PC-3 (cell line): Measurements from ENCODE around the gene DDX42.

Source experiments
- CTCF ChIP-seq: fragments of 300-600 bp; sonication (generic); conservative IDR thresholded peaks from 2 replicates; pipeline ENCODE4 v1.5.1; 2017; ENCODE audit warnings: antibody characterized with exemption, low read depth, mild to moderate bottlenecking, low read length
- EZH2phosphoT487 ChIP-seq: fragments of 300-600 bp; sonication (generic); IDR thresholded peaks from 2 replicates; pipeline ENCODE4 v1.6.1; 2018; ENCODE audit warnings: mild to moderate bottlenecking, antibody characterized with exemption, low read length, borderline replicate concordance

- TF ChIP-seq EZH2phosphoT487 (no peak), CTCF (no peak)
Measured at GRCh38 chr17:63841350-63842172, 67.6 kb downstream of the DDX42 start.
